Muscle of leg (tissue), 11 donors: ENCODE data around the gene S100PBP. TPM values are rescaled to one million over a fixed set of nuclear protein-coding genes. Genes with fewer than 3 reads are reported as not detected.
A peak's percentile ranks its signal among the peaks of the same experiment; 100 is the strongest.

Experiments used
- DNase-seq: peaks from one replicate; pipeline ENCODE4 v3.0.0; 2013
- H3K27ac ChIP-seq: one replicate; pipeline ENCODE4 v1.5.1; 2013; ENCODE audit warnings: mild to moderate bottlenecking, low read length, control low read depth
- H3K27me3 ChIP-seq: one replicate; pipeline ENCODE4 v1.6.1; 2013; ENCODE audit warnings: low read length; ENCODE audit not compliant: control insufficient read depth, insufficient read depth
- H3K36me3 ChIP-seq: one replicate; pipeline ENCODE4 v1.6.1; 2013; ENCODE audit warnings: low read length; ENCODE audit not compliant: control insufficient read depth, insufficient read depth
- H3K4me1 ChIP-seq: one replicate; pipeline ENCODE4 v1.6.1; 2013; ENCODE audit warnings: low read length; ENCODE audit not compliant: control insufficient read depth, insufficient read depth
- H3K4me3 ChIP-seq: one replicate; pipeline ENCODE4 v1.5.1; 2013; ENCODE audit warnings: low read length, control low read depth
- H3K9me3 ChIP-seq: replicated peaks from 2 replicates; pipeline ENCODE4 v1.6.1; 2013; ENCODE audit warnings: low read depth, low read length; ENCODE audit not compliant: control insufficient read depth
- WGBS: methylation state at CpG from one replicate; pipeline ENCODE4 v1.1.5; 2013; ENCODE audit warnings: missing lambda C conversion rate; ENCODE audit not compliant: insufficient coverage; 5-methylcytosine and 5-hydroxymethylcytosine counted together
- polyA plus RNA-seq, 8 donors: library from polyadenylated mRNA; unstranded; fragments of 120-200 nt; gene quantifications; one replicate each; pipeline versions ENCODE4 v1.2.1 to v1.2.3, GENCODE V29; 2013; ENCODE audit warnings: inconsistent platforms in 1 of 8, low replicate concordance in 1 of 8; ENCODE audit not compliant: insufficient read length in 8 of 8, insufficient read depth in 1 of 8
- total RNA-seq: library from RNA; stranded (reverse); fragments of 120-200 nt; gene quantifications from one replicate; pipeline ENCODE4 v1.2.4, GENCODE V29; 2013

S100PBP gene
- total and polyA plus RNA-seq, 9 donors, result 16.9 to 26.6 (median 22.8) TPM

- peak; percentile 50 for DNase-seq
- Histone ChIP-seq H3K27me3 (peaks cover 48% of the 10 kb centered on the region), H3K9me3 (no peaks in the 10 kb centered on the region), H3K27ac (no peak overlapping the region), H3K4me1 (peaks cover 10% of the 10 kb centered on the region), H3K4me3 (peak overlapping the region; percentile 50), H3K36me3 (no peaks in the 10 kb centered on the region)
- 10% methylated on average over 49 of the region's 49 CpGs for WGBS
These were observed 75.1 kb downstream of the S100PBP start for GRCh38 chr1:32892368-32893197.

DNA sequence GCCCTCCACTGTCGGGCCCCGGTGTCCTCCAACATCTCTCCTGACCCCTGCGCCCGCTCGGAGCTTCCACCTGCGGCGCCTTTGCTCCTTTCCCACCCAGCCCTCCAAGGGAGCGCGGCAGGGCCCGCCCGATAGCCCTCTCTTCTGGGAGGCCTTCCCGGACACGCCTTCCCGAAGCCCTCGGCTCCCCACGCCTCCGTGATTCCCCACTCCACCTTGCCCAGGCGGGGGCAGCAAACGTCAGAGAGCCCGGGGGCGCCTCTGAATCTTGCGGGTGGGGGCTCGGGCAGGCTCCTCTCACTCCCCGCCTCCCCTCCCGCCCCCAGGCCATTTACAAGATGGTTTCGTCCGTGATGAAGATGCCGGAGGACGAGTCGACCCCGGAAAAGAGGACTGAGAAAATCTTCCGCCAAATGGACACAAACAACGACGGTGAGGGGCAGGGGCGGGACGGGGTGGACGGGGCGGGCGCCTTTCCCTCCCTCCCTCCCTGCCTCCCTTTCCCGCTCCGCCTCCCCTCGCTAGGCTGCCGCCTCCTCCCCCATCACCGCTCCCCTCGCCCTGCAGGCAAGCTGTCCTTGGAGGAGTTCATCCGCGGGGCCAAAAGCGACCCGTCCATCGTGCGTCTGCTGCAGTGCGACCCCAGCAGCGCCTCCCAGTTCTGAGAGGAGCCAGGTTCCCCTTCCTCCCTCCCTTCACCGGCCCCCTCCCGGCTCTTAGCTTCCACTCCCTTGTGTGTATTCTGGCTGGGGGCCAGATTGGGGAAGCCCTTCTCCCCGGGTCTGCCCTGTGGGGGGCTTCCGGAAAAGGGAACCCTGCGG lies 76.0 kb downstream of the S100PBP start:
- H3K36me3 ChIP-seq, result no peaks in the 10 kb centered on the region
- H3K9me3 ChIP-seq, result no peaks in the 10 kb centered on the region
- H3K4me3 ChIP-seq, result peak overlapping the region; percentile 50
- under 1% methylated on average over 31 of the region's 58 CpGs for WGBS
- peaks cover 45% of the 10 kb centered on the region for H3K27me3 ChIP-seq
- peaks cover 10% of the 10 kb centered on the region for H3K4me1 ChIP-seq
- H3K27ac ChIP-seq, result peak overlapping the region; percentile 13
- DNase-seq, result peak; percentile 80

DNA sequence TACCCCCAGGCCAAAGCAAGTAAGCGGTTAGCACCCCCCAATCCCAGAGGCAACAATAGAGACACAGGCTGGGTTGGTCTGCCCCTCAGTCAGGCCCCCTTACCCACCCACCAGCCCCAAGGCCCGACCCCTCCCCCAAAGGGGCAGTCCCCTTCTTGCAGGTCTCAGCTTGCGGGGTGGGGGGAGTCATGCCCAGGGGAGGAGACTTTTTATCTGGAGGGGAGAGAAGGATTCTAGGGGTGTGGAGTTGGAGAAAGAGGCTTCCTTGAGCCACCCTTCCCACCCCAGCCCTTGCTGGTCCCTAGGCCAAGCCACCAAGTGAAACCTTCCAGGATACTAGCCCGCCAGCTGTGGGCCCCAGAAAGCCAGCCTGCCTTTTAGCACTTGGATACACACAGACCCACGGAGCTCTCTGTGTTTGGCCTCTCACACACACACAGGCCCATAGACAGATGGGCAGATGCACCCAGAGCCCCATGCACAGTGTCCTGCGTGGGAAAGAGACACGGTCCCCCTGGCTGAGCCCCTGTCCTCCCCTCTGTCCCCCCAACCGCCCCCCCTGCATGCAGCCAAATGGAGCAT lies 76.7 kb downstream of the S100PBP start:
- WGBS, result 46% methylated on average over 2 of the region's 8 CpGs
- Histone ChIP-seq H3K9me3 (no peaks in the 10 kb centered on the region), H3K27me3 (peaks cover 50% of the 10 kb centered on the region), H3K36me3 (no peaks in the 10 kb centered on the region), H3K27ac (no peak overlapping the region), H3K4me1 (peaks cover 10% of the 10 kb centered on the region), H3K4me3 (peak overlapping the region; percentile 50)
- no peak for DNase-seq

DNA sequence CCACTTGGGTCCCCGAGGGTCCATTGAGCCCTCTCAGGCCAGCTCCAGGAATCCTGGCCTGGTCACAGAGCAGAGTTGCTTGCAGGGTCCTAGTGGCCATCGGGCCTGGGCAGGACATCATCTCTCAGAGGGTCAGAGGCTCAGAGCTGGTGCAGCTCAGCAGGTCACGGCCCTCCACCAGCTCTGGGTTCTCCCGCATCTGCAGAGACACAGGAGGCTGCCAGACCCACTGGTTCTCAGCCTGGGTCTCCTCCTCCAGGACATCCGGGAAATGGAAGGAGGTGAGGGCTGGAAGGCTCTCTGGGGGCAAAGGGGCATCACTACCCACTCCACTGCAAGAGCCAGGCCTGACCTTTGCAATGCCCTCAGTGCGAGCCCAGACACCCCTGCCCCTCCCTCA lies 77.2 kb downstream of the S100PBP start:
- Histone ChIP-seq H3K36me3 (no peaks in the 10 kb centered on the region), H3K9me3 (no peaks in the 10 kb centered on the region), H3K27me3 (peaks cover 51% of the 10 kb centered on the region), H3K4me3 (no peak overlapping the region), H3K27ac (no peak overlapping the region), H3K4me1 (peaks cover 10% of the 10 kb centered on the region)
- WGBS, result 36% methylated on average over 3 of the region's 6 CpGs
- DNase-seq, result no peak

DNA sequence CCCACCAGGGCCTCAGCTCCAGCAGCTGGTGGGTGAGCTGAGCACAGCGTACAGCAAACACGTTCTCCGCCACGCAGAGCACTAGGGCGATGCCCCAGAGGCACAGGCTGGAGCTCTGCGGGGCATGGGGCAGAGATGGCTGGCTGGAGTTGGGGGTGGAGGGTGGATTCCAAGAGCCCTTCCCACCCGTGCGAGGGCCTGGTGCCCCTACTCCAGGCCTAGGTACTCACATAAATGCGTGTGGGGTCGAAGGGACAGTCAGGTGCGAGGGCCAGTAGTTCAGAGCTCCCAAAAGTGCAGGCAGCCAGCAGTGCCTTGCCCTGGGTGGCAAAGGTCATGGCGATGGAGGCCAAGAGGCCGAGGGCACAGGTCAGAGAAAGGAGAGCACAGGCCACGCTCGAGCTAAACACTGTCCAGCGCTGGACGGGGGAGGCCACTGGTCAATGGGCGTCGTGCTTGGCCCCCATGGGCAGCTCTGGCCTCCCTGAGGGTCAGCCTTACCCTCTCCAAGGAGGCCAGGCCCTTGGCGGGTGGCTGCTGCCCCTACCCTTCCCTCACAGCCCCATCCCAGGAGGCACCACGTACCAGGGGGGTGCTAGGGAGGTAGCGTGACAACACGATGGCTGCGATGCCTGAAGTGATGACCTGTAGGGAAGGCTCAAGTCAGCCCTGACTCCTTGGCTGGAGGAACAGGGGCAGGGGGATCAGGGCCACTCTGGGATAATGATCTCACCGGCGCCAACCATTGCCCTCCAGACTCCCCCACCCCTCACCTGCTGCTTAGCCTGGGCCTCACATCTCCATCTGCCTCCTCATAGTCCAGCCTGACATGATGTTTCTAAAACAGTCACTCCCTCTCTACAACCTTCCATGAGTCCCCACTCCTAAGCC lies 78.1 kb downstream of the S100PBP start:
- Histone ChIP-seq H3K27ac (no peak overlapping the region), H3K4me3 (no peak overlapping the region), H3K27me3 (peaks cover 60% of the 10 kb centered on the region), H3K36me3 (no peaks in the 10 kb centered on the region), H3K4me1 (peaks cover 15% of the 10 kb centered on the region), H3K9me3 (no peaks in the 10 kb centered on the region)
- 79% methylated on average over 18 of the region's 26 CpGs for WGBS
- DNase-seq, result no peak

GRCh38 chr1:32896451-32896850 lies 79.0 kb downstream of the S100PBP start:
- no peak for DNase-seq
- Histone ChIP-seq H3K9me3 (no peaks in the 10 kb centered on the region), H3K4me1 (peaks cover 20% of the 10 kb centered on the region), H3K27me3 (peaks cover 57% of the 10 kb centered on the region), H3K27ac (no peak overlapping the region), H3K4me3 (no peak overlapping the region), H3K36me3 (no peaks in the 10 kb centered on the region)
- 66% methylated on average over 5 of the region's 5 CpGs for WGBS

GRCh38 chr1:32897082-32898049 lies 79.9 kb downstream of the S100PBP start:
- peaks cover 21% of the 10 kb centered on the region for H3K4me1 ChIP-seq
- no peaks in the 10 kb centered on the region for H3K36me3 ChIP-seq
- H3K27me3 ChIP-seq, result peaks cover 56% of the 10 kb centered on the region
- no peak for DNase-seq
- H3K9me3 ChIP-seq, result no peaks in the 10 kb centered on the region
- no peak overlapping the region for H3K4me3 ChIP-seq
- H3K27ac ChIP-seq, result no peak overlapping the region
- 58% methylated on average over 9 of the region's 11 CpGs for WGBS

GRCh38 chr1:32898056-32898455 lies 80.6 kb downstream of the S100PBP start:
- H3K27ac ChIP-seq, result no peak overlapping the region
- no peak for DNase-seq
- no peaks in the 10 kb centered on the region for H3K36me3 ChIP-seq
- H3K4me1 ChIP-seq, result peaks cover 17% of the 10 kb centered on the region
- no peaks in the 10 kb centered on the region for H3K9me3 ChIP-seq
- 88% methylated on average over 9 of the region's 9 CpGs for WGBS
- H3K4me3 ChIP-seq, result no peak overlapping the region
- peaks cover 56% of the 10 kb centered on the region for H3K27me3 ChIP-seq

- H3K4me3 ChIP-seq, result no peak overlapping the region
- H3K4me1 ChIP-seq, result peaks cover 13% of the 10 kb centered on the region
- 100% methylated on average over 2 of the region's 3 CpGs for WGBS
- H3K27me3 ChIP-seq, result peaks cover 48% of the 10 kb centered on the region
- H3K27ac ChIP-seq, result no peak overlapping the region
- H3K9me3 ChIP-seq, result no peaks in the 10 kb centered on the region
- DNase-seq, result no peak
- H3K36me3 ChIP-seq, result no peaks in the 10 kb centered on the region
These were observed 81.5 kb downstream of the S100PBP start for GRCh38 chr1:32898958-32899357.
